MCF 10A (cell line): ENCODE data around the gene ZNF225. TPM values are rescaled to one million over a fixed set of nuclear protein-coding genes. Genes with fewer than 3 reads are reported as not detected.

ENCODE experiments used
- BruUV-seq: library from RNA; stranded (reverse); fragments of 400-500 nt; replicated peaks from 2 replicates; lab custom pipeline; 2021; lab: Mats Ljungman, UMichigan
- CTCF ChIA-PET: fragments of 300-600 bp; sonication (Branson Sonifier 250); formaldehyde crosslinking; extraction: SDS; loops from one replicate; lab custom pipeline; 2021; ENCODE audit warnings: antibody characterized with exemption, inconsistent platforms; lab: Yijun Ruan, JAX
- POLR2A ChIA-PET: fragments of 300-600, 350-650 bp; sonication (Branson Sonifier 250); formaldehyde crosslinking; extraction: SDS; loops from one replicate; lab custom pipeline; 2020; ENCODE audit warnings: antibody characterized with exemption, inconsistent platforms; lab: Yijun Ruan, JAX
- DNase-seq: peaks from one replicate; pipeline ENCODE4 v3.0.0-alpha.2; 2018; ENCODE audit not compliant: unreplicated experiment
- H3K27ac Mint-ChIP-seq: one replicate; pipeline ENCODE4 v1.8.0; 2022; ENCODE audit warnings: mild to moderate bottlenecking, low read depth, mixed read lengths; ENCODE audit not compliant: unreplicated experiment
- H3K27me3 Mint-ChIP-seq: one replicate; pipeline ENCODE4 v1.8.0; 2022; ENCODE audit warnings: mixed read lengths; ENCODE audit not compliant: insufficient read depth, unreplicated experiment
- H3K36me3 Mint-ChIP-seq: one replicate; pipeline ENCODE4 v1.8.0; 2022; ENCODE audit warnings: mild to moderate bottlenecking, moderate library complexity, mixed read lengths; ENCODE audit not compliant: insufficient read depth, unreplicated experiment
- H3K4me1 Mint-ChIP-seq: one replicate; pipeline ENCODE4 v1.8.0; 2022; ENCODE audit warnings: mixed read lengths; ENCODE audit not compliant: insufficient read depth, unreplicated experiment
- H3K4me3 Mint-ChIP-seq: one replicate; pipeline ENCODE4 v1.8.0; 2022; ENCODE audit warnings: mild to moderate bottlenecking, moderate library complexity, mixed read lengths; ENCODE audit not compliant: unreplicated experiment
- H3K9me3 Mint-ChIP-seq: one replicate; pipeline ENCODE4 v1.8.0; 2022; ENCODE audit warnings: mixed read lengths; ENCODE audit not compliant: unreplicated experiment
- intact Hi-C: fragments of 100-400 bp; cut with micrococcal nuclease; formaldehyde crosslinking; loops from 2 replicates; pipeline ENCODE4 v1.14.1; 2022
- total RNA-seq: library from RNA; stranded (reverse); gene quantifications from 2 replicates; pipeline ENCODE4 v1.2.3, GENCODE V29; 2022
- TF ChIP-seq, protein P1 (sequence below): fragments of 200-600 bp; IDR thresholded peaks from one replicate; pipeline ENCODE4 v1.8.0; 2022; ENCODE audit warnings: antibody characterized with exemption, mild to moderate bottlenecking; ENCODE audit not compliant: unreplicated experiment

ZNF225 gene
- total RNA-seq, 1 experiment from 2014 or later = 3.6 TPM

GRCh38 chr19:44092108-44092507 is 21.1 kb upstream of the ZNF225 start:
- BruUV-seq = no TSS peak
- H3K27ac Mint-ChIP-seq = no peak overlapping the region
- TF ChIP-seq, protein P1, sequence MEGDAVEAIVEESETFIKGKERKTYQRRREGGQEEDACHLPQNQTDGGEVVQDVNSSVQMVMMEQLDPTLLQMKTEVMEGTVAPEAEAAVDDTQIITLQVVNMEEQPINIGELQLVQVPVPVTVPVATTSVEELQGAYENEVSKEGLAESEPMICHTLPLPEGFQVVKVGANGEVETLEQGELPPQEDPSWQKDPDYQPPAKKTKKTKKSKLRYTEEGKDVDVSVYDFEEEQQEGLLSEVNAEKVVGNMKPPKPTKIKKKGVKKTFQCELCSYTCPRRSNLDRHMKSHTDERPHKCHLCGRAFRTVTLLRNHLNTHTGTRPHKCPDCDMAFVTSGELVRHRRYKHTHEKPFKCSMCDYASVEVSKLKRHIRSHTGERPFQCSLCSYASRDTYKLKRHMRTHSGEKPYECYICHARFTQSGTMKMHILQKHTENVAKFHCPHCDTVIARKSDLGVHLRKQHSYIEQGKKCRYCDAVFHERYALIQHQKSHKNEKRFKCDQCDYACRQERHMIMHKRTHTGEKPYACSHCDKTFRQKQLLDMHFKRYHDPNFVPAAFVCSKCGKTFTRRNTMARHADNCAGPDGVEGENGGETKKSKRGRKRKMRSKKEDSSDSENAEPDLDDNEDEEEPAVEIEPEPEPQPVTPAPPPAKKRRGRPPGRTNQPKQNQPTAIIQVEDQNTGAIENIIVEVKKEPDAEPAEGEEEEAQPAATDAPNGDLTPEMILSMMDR = no peak
- peaks cover 9% of the 10 kb centered on the region for H3K36me3 Mint-ChIP-seq
- no peak for DNase-seq
- no peak overlapping the region for H3K4me3 Mint-ChIP-seq
- no peaks in the 10 kb centered on the region for H3K27me3 Mint-ChIP-seq
- no peaks in the 10 kb centered on the region for H3K9me3 Mint-ChIP-seq
- intact Hi-C loops = loop anchor here (5.0 to 10.0 kb wide), 2 partner anchors 90 to 263 kb away; partner anchors contain the start of genes ZNF112 and ZNF230
- CTCF ChIA-PET = interaction anchor here (1.1 kb wide), 1 partner anchor 22 kb away, joined by 3 read pairs; no protein-coding TSS in a partner anchor
- H3K4me1 Mint-ChIP-seq = peaks cover 6% of the 10 kb centered on the region
- POLR2A ChIA-PET = interaction anchor here (1.4 to 1.5 kb wide), 2 partner anchors 20 to 73 kb away, joined by 3 to 5 read pairs; partner anchors contain the start of genes ZNF226 and ZNF284

DNA sequence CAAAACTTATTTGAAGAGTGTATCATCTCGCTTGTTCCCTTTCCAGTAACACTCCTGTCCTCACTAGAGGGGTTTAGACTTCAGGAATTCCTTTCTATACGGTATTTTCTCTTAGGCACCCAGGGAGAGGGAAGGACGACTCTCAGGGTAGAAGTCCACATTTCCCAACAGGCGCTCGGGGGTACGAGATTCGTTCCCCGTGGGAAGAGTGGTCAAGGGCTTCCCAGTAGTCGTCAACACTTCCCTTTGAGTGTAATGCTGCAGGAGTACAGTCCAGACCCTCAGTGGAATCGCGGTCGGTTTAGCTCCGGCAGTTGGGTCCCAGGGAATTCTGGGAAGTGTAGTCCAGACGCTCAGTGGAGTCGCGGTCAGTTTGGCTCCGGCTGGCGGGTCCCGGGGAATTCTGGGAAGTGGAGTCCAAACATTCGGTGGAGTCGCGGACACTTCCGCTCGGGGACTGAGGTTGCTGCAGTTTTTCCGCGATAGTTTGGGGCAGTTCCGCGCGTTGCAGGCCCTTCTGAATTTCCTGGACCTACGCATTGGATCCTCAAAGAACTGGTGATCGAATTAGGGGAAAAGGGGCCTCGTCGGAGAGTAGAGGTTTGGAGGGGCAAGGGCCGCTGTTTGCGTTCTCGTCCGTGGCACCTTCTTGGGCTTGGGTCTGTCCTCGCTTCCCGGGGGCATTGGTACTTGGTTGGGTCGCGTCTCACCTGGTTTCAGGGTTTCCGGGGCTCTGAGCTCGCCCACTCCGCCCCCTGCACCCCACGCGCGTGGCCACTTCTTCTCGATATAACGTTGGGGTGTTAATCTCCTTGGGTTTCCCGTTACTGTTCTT is 19.1 kb upstream of the ZNF225 start, which contains the start of gene ZNF224:
ZNF224 (plus strand) TSS at position 431 of the 835 bp plus-strand sequence. CDS start 3,513 bp downstream, outside the sequence.
- intact Hi-C loops = loop anchor here (1.0 to 10.0 kb wide), 5 partner anchors 19 to 261 kb away; partner anchors contain the start of genes ZNF112, ZNF225, ZNF227 and ZNF230
- BruUV-seq = no TSS peak
- peak; percentile 92 for DNase-seq
- CTCF ChIA-PET = interaction anchor here (0.6 to 2.1 kb wide), 4 partner anchors 20 to 154 kb away, joined by 3 to 7 read pairs (median 4); partner anchors contain the start of gene ZNF284
- no peaks in the 10 kb centered on the region for H3K9me3 Mint-ChIP-seq
- no peaks in the 10 kb centered on the region for H3K27me3 Mint-ChIP-seq
- POLR2A ChIA-PET = interaction anchor here (0.6 to 3.1 kb wide), 19 partner anchors 9 to 267 kb away, joined by 3 to 42 read pairs (median 6); partner anchors contain the start of genes ZNF221, ZNF225, ZNF226 and ZNF227
- peak within 1 kb of the TSS; percentile 99 for H3K4me3 Mint-ChIP-seq
- peaks cover 21% of the 10 kb centered on the region for H3K36me3 Mint-ChIP-seq
- H3K4me1 Mint-ChIP-seq = peaks cover 6% of the 10 kb centered on the region
- TF ChIP-seq, protein P1 = no peak
- peak within 1 kb of the TSS; percentile 93 for H3K27ac Mint-ChIP-seq

GRCh38 chr19:44107751-44108150 is 5.4 kb upstream of the ZNF225 start:
- Mint-ChIP-seq H3K4me1 (no peaks in the 10 kb centered on the region), H3K27me3 (no peaks in the 10 kb centered on the region), H3K27ac (no peak overlapping the region), H3K4me3 (no peak overlapping the region), H3K36me3 (peaks cover 58% of the 10 kb centered on the region), H3K9me3 (peaks cover 27% of the 10 kb centered on the region)
- intact Hi-C loops = no loop called here
- DNase-seq = no peak
- ChIA-PET CTCF (no interaction called here), POLR2A (interaction anchor here (1.6 kb wide), 1 partner anchor 13 kb away, joined by 7 read pairs; no protein-coding TSS in a partner anchor)
- TF ChIP-seq, protein P1 = no peak
- TSS peak; percentile 12 for BruUV-seq

DNA sequence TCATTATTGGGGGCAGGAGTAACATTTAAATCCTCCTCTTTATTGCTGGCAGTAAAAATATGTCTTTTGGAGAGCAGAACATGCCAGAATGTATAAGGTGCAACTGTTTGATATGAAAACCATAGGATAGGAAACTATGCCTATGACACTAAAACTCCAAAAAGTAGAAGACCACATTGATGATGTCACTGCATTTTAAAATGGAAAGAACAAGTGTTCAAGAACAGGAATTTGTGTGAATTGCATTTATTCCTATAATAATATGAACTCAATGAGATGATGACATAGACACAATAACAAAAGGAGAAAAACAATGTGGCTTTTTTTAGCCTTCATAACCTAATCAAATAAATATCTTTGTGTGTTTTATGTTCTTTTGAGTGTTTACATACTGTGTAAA is 3.7 kb upstream of the ZNF225 start:
- H3K27me3 Mint-ChIP-seq = no peaks in the 10 kb centered on the region
- peaks cover 41% of the 10 kb centered on the region for H3K36me3 Mint-ChIP-seq
- peaks cover 4% of the 10 kb centered on the region for H3K4me1 Mint-ChIP-seq
- no peak for DNase-seq
- intact Hi-C loops = no loop called here
- no TSS peak for BruUV-seq
- no peak overlapping the region for H3K4me3 Mint-ChIP-seq
- CTCF ChIA-PET = no interaction called here
- H3K9me3 Mint-ChIP-seq = peaks cover 27% of the 10 kb centered on the region
- POLR2A ChIA-PET = interaction anchor here (0.6 to 5.4 kb wide), 2 partner anchors 14 to 295 kb away, joined by 3 to 42 read pairs; partner anchors contain the start of gene ZNF224
- TF ChIP-seq, protein P1 = no peak
- H3K27ac Mint-ChIP-seq = no peak overlapping the region
